Measurements from ENCODE around the gene SWT1.
A peak's percentile ranks its signal among the peaks of the same experiment; 100 is the strongest.
"Not testable (repeated sequence)": the region's sequence is repeated elsewhere in the genome, so short reads cannot be mapped to it uniquely, and the experiment has no call there.

Gene SWT1

GRCh38 chr1:185318431-185319138, 161.6 kb downstream of the SWT1 start:
- Mint-ChIP-seq H3K27me3 (ENCODE audit: low read depth) (no peaks in the 10 kb centered on the region), H3K36me3 (ENCODE audit: low read depth) (no peaks in the 10 kb centered on the region), H3K27ac (peak overlapping the region; percentile 96 to 99 (median 96)), H3K4me3 (peak overlapping the region; percentile 94 to 99 (median 94)), H3K9me3 (no peaks in the 10 kb centered on the region), H3K4me1 (peaks cover 37% of the 10 kb centered on the region)
- TF ChIP-seq CTCF (IDR thresholded peaks at IDR 0.05; ENCODE audit: unreplicated experiment in 3 of 3), result no peak

GRCh38 chr1:185319139-185319475, 162.1 kb downstream of the SWT1 start:
- H3K36me3 Mint-ChIP-seq (ENCODE audit: low read depth), result no peaks in the 10 kb centered on the region
- peaks cover 32% of the 10 kb centered on the region for H3K4me1 Mint-ChIP-seq
- H3K27ac Mint-ChIP-seq, result peak overlapping the region; percentile 76 to 99 (median 96)
- no peak for TF ChIP-seq CTCF (IDR thresholded peaks at IDR 0.05; ENCODE audit: unreplicated experiment in 3 of 3)
- no peaks in the 10 kb centered on the region for H3K9me3 Mint-ChIP-seq
- H3K27me3 Mint-ChIP-seq (ENCODE audit: low read depth), result no peaks in the 10 kb centered on the region
- H3K4me3 Mint-ChIP-seq, result peak overlapping the region; percentile 62 to 94 (median 94)

DNA sequence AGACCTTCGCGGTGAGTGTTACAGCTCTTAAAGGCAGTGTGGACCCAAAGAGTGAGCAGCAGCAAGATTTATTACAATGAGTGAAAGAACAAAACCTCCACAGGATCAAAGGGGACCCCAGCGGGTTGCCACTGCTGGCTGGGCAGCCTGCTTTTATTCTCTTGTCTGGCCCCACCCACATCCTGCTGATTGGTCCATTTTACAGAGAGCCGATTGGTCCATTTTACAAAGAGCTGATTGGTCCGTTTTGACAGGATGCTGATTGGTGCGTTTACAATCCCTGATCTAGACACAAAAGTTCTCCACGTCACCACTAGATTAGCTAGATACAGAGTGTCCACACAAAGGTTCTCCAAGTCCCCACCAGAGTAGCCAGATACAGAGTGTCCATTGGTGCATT, 164.1 kb downstream of the SWT1 start:
- H3K36me3 Mint-ChIP-seq (ENCODE audit: low read depth); H3K27ac Mint-ChIP-seq: not testable (repeated sequence)

DNA sequence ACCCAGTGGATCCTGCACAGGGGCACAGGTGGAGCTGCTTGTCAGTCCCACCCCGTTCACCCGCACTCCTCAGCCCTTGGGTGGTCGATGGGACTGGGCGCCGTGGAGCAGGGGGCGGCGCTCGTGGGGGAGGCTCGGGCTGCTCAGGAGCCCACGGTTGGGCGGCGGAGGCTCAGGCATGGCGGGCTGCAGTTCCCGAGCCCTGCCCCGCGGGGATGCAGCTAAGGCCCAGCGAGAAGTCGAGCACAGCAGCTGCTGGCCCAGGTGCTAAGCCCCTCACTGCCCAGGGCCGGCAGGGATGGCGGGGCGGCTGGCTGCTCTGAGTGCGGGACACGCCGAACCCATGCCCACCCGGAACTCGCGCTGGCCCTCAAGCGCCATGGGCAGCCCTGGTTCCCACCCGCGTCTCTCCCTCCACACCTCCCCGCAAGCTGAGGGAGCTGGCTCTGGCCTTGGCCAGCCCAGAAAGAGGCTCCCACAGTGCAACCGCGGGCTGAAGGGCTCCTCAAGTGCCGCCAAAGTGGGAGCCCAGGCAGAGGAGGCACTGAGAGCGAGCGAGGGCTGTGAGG, 164.8 kb downstream of the SWT1 start:
- not testable (repeated sequence) for H3K27ac Mint-ChIP-seq; H3K36me3 Mint-ChIP-seq (ENCODE audit: low read depth); H3K9me3 Mint-ChIP-seq; H3K27me3 Mint-ChIP-seq (ENCODE audit: low read depth); H3K4me3 Mint-ChIP-seq
- peaks cover 16% of the 10 kb centered on the region for H3K4me1 Mint-ChIP-seq

More for the DNA sequence above, 164.1 kb downstream of the SWT1 start:
- not testable (repeated sequence) for H3K27me3 Mint-ChIP-seq (ENCODE audit: low read depth); H3K4me3 Mint-ChIP-seq; H3K9me3 Mint-ChIP-seq
- H3K4me1 Mint-ChIP-seq, result peaks cover 16% of the 10 kb centered on the region

- peak overlapping the region in 1 of 3 experiments; percentile 1 for H3K4me3 Mint-ChIP-seq
- no peaks in the 10 kb centered on the region for H3K9me3 Mint-ChIP-seq
- no peak for TF ChIP-seq CTCF (IDR thresholded peaks at IDR 0.05; ENCODE audit: unreplicated experiment in 3 of 3)
- peak overlapping the region in 1 of 3 experiments; percentile 41 for H3K27ac Mint-ChIP-seq
- peaks cover 13% of the 10 kb centered on the region for H3K4me1 Mint-ChIP-seq
- no peaks in the 10 kb centered on the region for H3K27me3 Mint-ChIP-seq (ENCODE audit: low read depth)
- no peaks in the 10 kb centered on the region for H3K36me3 Mint-ChIP-seq (ENCODE audit: low read depth)
Measured at GRCh38 chr1:185322636-185323035, 165.7 kb downstream of the SWT1 start.

- Mint-ChIP-seq H3K4me3 (no peak overlapping the region), H3K9me3 (no peaks in the 10 kb centered on the region), H3K27ac (no peak overlapping the region), H3K36me3 (ENCODE audit: low read depth) (no peaks in the 10 kb centered on the region), H3K27me3 (ENCODE audit: low read depth) (no peaks in the 10 kb centered on the region), H3K4me1 (no peaks in the 10 kb centered on the region)
- no peak for TF ChIP-seq CTCF (IDR thresholded peaks at IDR 0.05; ENCODE audit: unreplicated experiment in 3 of 3)
Measured at GRCh38 chr1:185324118-185324517, 167.2 kb downstream of the SWT1 start.

DNA sequence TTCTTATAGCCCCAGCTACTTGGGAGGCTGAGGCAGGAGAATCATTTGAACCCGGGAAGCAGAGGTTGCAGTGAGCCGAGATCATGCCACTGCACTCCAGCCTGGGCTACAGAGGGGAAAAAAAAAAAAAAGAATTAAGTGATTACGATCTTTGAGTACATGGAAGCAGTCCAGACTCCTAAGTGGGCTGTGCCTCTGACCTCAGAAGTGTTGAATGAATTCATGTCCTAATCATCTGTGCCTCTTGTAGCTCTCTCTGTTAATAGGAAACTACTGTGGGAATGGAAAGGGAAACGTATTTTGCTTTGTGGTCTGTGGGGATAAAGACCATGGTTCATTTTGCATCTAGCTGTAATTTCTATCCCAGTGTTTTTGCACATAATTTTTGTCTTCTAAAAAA, 168.4 kb downstream of the SWT1 start:
- no peaks in the 10 kb centered on the region for H3K36me3 Mint-ChIP-seq (ENCODE audit: low read depth)

More for the DNA sequence above, 168.4 kb downstream of the SWT1 start:
- Mint-ChIP-seq H3K27me3 (ENCODE audit: low read depth) (no peaks in the 10 kb centered on the region), H3K27ac (peak overlapping the region in 1 of 3 experiments; percentile 32), H3K9me3 (no peaks in the 10 kb centered on the region), H3K4me1 (no peaks in the 10 kb centered on the region), H3K4me3 (no peak overlapping the region)
- TF ChIP-seq CTCF (IDR thresholded peaks at IDR 0.05; ENCODE audit: unreplicated experiment in 3 of 3), result no peak

Measured in nephron (organoid).